ENCODE results near the gene DIS3L2.

- TF ChIP-seq, protein P1, sequence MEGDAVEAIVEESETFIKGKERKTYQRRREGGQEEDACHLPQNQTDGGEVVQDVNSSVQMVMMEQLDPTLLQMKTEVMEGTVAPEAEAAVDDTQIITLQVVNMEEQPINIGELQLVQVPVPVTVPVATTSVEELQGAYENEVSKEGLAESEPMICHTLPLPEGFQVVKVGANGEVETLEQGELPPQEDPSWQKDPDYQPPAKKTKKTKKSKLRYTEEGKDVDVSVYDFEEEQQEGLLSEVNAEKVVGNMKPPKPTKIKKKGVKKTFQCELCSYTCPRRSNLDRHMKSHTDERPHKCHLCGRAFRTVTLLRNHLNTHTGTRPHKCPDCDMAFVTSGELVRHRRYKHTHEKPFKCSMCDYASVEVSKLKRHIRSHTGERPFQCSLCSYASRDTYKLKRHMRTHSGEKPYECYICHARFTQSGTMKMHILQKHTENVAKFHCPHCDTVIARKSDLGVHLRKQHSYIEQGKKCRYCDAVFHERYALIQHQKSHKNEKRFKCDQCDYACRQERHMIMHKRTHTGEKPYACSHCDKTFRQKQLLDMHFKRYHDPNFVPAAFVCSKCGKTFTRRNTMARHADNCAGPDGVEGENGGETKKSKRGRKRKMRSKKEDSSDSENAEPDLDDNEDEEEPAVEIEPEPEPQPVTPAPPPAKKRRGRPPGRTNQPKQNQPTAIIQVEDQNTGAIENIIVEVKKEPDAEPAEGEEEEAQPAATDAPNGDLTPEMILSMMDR (IDR thresholded peaks at IDR 0.05), result no peak
- TF ChIP-seq POLR2A (IDR thresholded peaks at IDR 0.05), result no peak
These were observed 406.2 kb downstream of the DIS3L2 start for GRCh38 chr2:232367591-232368233.

Measured in uterus (tissue), 2 donors.